GM13976 (cell line): ENCODE measurements around the gene SH3BP4.

Source experiments
- DNase-seq: peaks from one replicate; pipeline ENCODE4 v3.0.0; 2012; ENCODE audit warnings: low spot score
- CTCF ChIP-seq: IDR thresholded peaks from 2 replicates; pipeline ENCODE4 v1.5.1; 2012; ENCODE audit warnings: borderline replicate concordance, mild to moderate bottlenecking; ENCODE audit not compliant: insufficient read depth; ENCODE audit errors: extremely low read depth, missing control alignments, control extremely low read depth
- in situ Hi-C: fragments of 300-500 bp; cut with MboI; formaldehyde crosslinking; loops from one replicate; pipeline ENCODE4 v1.12.0; 2022; ENCODE audit warnings: low sequenced_read_pairs, mixed read lengths, inconsistent platforms; ENCODE audit not compliant: unreplicated experiment

SH3BP4 gene

DNA sequence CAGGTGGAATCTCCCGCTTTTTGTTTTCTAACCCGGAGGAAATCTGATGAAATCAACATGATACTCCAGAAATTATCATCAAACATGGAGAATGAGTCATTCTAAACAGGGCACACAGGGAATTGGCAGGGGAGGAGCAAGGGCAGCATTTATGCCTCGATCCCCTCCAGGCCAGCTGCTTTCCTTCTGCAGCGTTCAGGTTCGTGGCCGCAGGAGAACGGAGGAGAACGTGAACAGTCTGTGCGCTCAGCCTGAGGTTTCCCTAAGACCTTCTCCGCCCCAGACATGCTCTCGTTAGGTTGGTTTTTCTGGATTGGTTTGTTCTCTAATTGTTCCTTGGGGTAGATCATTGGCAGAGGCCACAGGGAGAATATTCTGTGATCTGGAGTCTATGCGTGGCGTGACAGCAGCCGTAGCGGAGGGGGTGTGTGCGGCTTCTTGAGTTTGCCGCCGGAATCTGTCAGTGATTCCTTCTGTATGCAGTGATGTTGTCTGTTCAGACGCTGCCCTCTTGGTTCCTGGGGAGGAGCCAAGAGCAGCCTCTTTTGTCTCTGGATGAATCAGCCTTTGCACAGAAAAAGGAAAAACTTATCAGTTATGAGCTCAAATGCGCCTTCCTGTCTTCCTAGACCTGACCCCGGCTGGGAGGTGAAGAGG is 75.9 kb downstream of the SH3BP4 start:
- TF ChIP-seq CTCF: no peak
- no peak for DNase-seq
- in situ Hi-C loops: no loop called here

- in situ Hi-C loops: no loop called here
- TF ChIP-seq CTCF: no peak
- no peak for DNase-seq
These were observed 76.8 kb downstream of the SH3BP4 start for GRCh38 chr2:235028646-235029045.

- in situ Hi-C loops: no loop called here
- no peak for TF ChIP-seq CTCF
- no peak for DNase-seq
These were observed 77.2 kb downstream of the SH3BP4 start for GRCh38 chr2:235029054-235029453.

GRCh38 chr2:235030126-235030525 is 78.3 kb downstream of the SH3BP4 start:
- no peak for DNase-seq
- TF ChIP-seq CTCF: no peak
- in situ Hi-C loops: no loop called here

GRCh38 chr2:235030936-235031335 is 79.1 kb downstream of the SH3BP4 start:
- TF ChIP-seq CTCF: no peak
- in situ Hi-C loops: no loop called here
- DNase-seq: no peak

DNA sequence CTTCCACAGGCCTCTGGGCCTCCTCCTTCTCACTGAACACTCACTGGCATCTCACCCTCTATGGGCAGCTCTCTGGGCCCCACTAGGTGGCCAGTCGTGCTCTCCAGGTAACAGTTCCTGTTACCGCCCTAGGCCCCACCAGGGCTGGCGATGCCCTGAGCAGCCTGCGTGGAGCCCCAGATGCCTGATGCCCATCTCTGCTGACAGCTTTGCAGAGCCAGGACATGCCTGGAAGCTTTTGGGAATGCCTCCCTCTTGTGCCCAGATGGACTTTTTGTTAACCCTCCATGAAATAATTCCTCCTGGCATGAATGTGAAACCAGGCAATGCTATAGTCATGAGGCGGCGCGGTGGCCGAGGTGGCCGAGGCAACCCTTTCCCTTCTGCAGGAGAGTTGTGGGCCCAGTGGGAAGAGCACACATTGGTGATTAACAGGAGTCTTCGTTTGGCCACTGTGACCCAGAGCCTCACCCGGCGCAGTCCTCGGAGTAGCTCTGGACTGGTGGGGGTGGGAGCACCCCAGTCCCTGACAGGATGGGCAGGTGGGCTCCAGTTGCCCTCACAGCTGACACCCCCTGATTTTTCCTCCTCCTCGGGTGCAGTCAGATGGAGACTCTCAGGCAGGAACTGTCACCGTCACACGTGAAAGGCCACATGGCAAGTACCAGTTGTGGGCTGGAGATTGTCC is 80.0 kb downstream of the SH3BP4 start:
- DNase-seq: no peak
- no peak for TF ChIP-seq CTCF
- in situ Hi-C loops: no loop called here
